ENCODE measurements around the gene PBRM1. TPM values are rescaled to one million over a fixed set of nuclear protein-coding genes. Genes with fewer than 3 reads are reported as not detected.

Gene PBRM1
- total RNA-seq, result 69.2 and 96.1 TPM in 2 replicates

DNA sequence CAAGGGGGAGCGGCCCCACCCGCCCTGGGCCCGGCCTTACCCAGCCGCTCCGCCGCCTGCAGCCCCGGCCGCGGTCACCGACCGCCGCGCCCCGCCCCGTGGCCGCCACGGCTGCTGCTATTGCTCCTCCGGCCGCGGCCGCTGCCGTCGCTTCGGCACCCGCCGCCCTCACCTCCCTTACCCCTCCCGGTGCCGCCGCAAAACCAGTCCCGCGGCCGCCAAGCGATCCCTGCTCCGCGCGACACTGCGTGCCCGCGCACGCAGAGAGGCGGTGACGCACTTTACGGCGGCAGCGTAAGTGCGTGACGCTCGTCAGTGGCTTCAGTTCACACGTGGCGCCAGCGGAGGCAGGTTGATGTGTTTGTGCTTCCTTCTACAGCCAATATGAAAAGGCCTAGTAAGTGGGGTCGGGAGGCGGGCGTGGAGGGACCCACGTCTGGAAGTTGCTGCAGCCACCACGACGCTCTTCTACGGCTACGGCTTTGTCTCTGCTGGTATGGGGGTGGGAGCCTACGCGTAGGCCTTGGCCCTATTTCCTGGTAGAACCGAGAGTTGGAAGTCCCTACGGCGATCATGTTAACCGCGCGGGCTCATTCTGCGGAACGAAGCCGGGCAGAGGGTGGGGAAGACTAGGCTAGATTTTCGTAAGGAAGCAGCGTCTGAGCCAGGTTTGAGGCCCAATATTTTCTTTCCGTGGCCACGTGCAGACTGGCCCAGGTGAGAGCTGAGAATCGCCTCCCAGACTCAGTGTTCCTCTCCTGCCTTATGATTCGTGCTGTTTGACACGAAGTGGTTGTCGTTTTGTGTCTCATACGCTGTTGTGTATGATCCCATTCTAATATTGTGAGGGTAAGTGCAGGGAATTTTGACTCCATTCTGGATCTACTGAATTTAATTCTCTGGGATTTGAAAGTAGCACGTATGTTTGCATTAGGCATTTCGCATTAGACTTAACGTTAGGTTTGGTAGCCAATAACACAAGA, at the start of gene PBRM1, which contains the start of gene GNL3:
PBRM1 (minus strand) TSS at position 205 of the 983 bp plus-strand sequence.
GNL3 (plus strand) TSS at position 324 of the 983 bp plus-strand sequence; CDS start at position 385, 61 bp downstream.

DNA sequence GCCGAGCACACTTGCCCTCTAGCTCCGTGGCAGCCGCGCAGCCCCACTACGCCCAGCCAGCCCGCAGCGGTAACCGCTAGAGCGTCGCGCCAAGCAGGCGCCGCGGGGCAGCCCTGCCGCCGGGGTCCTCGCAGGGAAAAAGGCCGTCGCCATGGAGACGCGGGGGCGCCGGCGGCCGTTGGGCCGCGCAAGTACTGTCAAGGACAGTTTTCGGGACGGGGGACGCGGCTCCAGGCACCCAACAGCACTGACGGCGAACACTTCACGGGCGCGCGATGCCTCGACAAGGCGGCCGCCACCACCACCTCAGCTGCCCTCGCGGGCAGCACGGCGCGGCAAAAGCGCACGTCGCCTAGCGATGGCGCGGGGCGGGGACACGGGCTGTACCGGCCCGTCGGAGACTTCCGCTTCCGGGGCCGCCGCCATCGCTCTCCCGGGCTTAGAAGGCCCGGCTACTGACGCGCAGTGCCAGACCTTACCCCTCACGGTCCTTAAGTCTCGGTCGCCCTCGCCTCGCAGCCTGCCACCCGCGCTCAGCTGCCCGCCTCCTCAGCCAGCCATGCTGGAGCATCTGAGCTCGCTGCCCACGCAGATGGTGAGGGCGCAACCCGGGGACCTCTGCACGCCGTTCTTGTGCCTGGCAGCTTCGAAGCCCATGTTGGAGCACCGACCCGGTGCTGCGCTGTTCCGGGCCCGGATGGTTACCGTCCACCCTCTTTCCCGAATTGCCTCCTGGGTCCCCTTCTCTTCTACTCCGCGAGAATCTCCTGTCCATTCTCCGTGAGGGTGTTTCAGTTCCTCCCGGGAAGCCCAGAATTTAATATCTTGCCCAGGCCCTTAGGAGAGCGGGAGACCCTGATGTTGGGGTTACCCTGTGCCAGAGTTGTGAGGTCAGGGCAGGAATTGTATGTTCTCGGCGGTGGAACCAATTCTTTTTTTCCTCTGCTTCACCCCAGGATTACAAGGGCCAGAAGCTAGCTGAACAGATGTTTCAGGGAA, 20.3 kb upstream of the PBRM1 start, which contains the start of the genes GLT8D1 and SPCS1:
GLT8D1 (minus strand) TSS at position 104 of the 999 bp plus-strand sequence. CDS start 5,331 bp downstream, outside the sequence.
SPCS1 (plus strand) TSS at position 419 of the 999 bp plus-strand sequence; CDS start at position 560, 141 bp downstream.

DNA sequence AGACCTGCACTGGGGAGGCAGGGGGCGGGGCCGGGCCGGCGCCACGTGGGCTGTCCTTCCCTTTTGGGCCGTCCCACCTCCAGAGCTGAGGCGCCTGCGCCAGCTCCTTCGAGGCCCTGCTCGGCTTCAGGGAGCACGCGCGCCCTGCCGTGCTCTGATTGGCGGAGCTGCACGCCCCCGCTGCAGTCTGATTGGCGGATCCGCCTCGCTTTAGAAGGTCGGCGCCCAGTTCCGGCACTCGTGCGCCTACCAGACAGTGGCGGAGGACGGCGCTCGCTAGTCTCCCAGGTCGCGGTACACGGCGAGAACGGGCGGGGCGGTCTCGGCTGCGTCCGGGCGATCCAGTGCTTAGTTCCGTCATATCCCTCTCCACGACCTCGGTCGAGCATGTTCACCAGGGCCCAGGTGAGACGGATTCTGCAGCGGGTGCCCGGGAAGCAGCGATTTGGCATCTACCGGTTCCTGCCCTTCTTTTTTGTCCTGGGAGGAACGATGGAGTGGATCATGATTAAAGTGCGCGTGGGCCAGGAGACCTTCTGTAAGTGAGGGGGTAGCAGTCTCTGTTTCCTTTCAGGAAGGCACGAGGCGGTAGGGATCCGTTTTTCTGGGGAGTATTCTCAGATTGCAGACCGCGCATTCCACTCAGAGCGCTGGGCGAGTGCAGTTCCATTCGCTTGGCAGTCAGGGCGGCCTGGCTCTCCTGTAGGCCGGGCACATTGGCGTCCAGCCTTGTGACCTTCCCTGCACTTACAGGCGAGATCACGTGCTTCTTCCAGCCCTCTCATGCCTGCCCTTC, 149.1 kb downstream of the PBRM1 start, which contains the start of gene UQCC5:
UQCC5 (plus strand) TSS at position 237 of the 796 bp plus-strand sequence; CDS start at position 388, 151 bp downstream.

DNA sequence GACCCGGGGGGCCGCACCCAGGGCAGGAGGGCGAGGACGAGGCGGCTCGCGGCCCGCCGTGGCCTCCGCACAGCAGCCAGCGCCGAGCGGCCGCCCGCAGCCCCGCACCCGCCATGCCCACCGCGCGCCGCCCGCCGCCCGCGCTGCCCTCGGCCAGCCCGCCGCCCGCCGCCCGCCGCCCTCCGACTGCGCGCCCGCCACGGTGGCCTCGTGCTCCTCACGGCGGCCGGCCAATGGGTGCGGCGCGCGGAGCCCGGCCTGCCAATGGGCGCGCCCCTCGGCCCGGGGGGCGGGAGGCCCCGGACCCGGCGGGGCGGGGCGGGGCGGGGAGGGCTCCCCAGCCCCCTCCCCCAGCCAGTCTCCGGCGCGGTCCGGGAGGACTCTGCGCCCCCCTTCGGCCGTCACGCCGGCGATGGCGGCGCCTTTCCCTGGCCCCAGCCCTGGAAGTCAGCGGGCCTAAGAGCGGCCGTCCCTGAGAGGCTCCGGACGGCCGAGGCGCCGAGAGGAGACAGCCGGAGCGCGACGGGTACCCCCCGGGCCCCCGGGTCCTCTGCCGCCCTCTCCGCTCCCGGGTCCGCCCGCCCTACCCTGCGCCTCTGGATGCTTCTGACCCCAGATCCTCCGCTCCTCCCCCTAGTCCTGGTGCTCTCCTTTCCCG, 152.0 kb downstream of the PBRM1 start, which contains the start of gene NT5DC2:
NT5DC2 (minus strand) TSS at position 235 of the 658 bp plus-strand sequence; CDS start at position 115, 120 bp downstream.

Other genes starting within 250 kb of the PBRM1 start
- 0.09 TPM in 1 of 2 replicates, not detected in the other for gene SEMA3G, start 240.8 kb downstream of the PBRM1 start, total RNA-seq
- 0.89 TPM in 1 of 2 replicates, not detected in the other for gene TNNC1, start 231.9 kb downstream of the PBRM1 start, total RNA-seq
- 102 and 113 TPM in 2 replicates for gene NISCH, start 230.3 kb downstream of the PBRM1 start, total RNA-seq
- gene STAB1, start 190.6 kb downstream of the PBRM1 start, total RNA-seq, result 1.1 and 1.2 TPM in 2 replicates
- 227 and 292 TPM in 2 replicates for gene NT5DC2, start 152.1 kb downstream of the PBRM1 start, total RNA-seq
- gene UQCC5, start 149.3 kb downstream of the PBRM1 start, total RNA-seq, result 2.3 and 3.0 TPM in 2 replicates
- 136 and 151 TPM in 2 replicates for gene GNL3, start 119 bp upstream of the PBRM1 start, total RNA-seq
- 164 and 174 TPM in 2 replicates for gene GLT8D1, start 19.9 kb upstream of the PBRM1 start, total RNA-seq
- gene SPCS1, start 20.2 kb upstream of the PBRM1 start, total RNA-seq, result 54.4 and 74.2 TPM in 2 replicates
- 22.3 and 27.4 TPM in 2 replicates for gene NEK4, start 85.0 kb upstream of the PBRM1 start, total RNA-seq
- not detected in 2 replicates for gene ITIH1, start 91.7 kb upstream of the PBRM1 start, total RNA-seq
- gene ITIH3, start 108.9 kb upstream of the PBRM1 start, total RNA-seq, result 0.30 TPM in 1 of 2 replicates, not detected in the other
- gene ITIH4, start 144.8 kb upstream of the PBRM1 start, total RNA-seq, result 1.2 and 1.3 TPM in 2 replicates
- not detected in 2 replicates for gene MUSTN1, start 149.1 kb upstream of the PBRM1 start, total RNA-seq
- gene STIMATE, start 211.6 kb upstream of the PBRM1 start, total RNA-seq, result 19.9 and 21.0 TPM in 2 replicates